Measurements from ENCODE around the gene TMEM132A.

TMEM132A gene

GRCh38 chr11:60934124-60934789 is 10.0 kb downstream of the TMEM132A start:
- H3K9ac ChIP-seq (ENCODE audit: low read length) = no peak overlapping the region
- H4K8ac ChIP-seq (ENCODE audit: low read depth, low read length) = no peak overlapping the region
- no peaks in the 10 kb centered on the region for H3K79me1 ChIP-seq (ENCODE audit: low read length)
- H3K27me3 ChIP-seq (ENCODE audit: insufficient read depth, low read length) = no peaks in the 10 kb centered on the region
- no peak overlapping the region for H3K23ac ChIP-seq (ENCODE audit: low read length)
- H3K4me3 ChIP-seq (ENCODE audit: low read depth, low read length) = no peak overlapping the region
- H3K4ac ChIP-seq (ENCODE audit: low read depth, low read length) = no peak overlapping the region
- no peak overlapping the region for H4K91ac ChIP-seq (ENCODE audit: low read depth, low read length)
- H3K14ac ChIP-seq (ENCODE audit: low read length) = no peak overlapping the region
- no peak overlapping the region for H3K27ac ChIP-seq (ENCODE audit: low read depth, low read length)
- H3K36me3 ChIP-seq (ENCODE audit: control insufficient read depth in 1 of 2, insufficient read depth in 2 of 2, low read length in 2 of 2) = peaks cover 70 to 76% of the 10 kb centered on the region in 2 experiments
- no peak overlapping the region for H2BK5ac ChIP-seq (ENCODE audit: low read depth, low read length, poor library complexity)
- no peak overlapping the region for H2AK5ac ChIP-seq (ENCODE audit: low read length)
- DNase-seq = peak in 1 of 2 donors; percentile 48
- peaks cover 0 to 3% of the 10 kb centered on the region in 2 experiments for H3K4me1 ChIP-seq (ENCODE audit: control insufficient read depth in 1 of 2, insufficient read depth in 2 of 2, low read length in 2 of 2)
- H4K12ac ChIP-seq (ENCODE audit: low read depth, low read length) = no peak overlapping the region
- H2BK12ac ChIP-seq (ENCODE audit: low read length) = no peak overlapping the region
- WGBS (ENCODE audit: extremely low coverage, insufficient coverage, insufficient read length) = no CpG with 5 or more reads among the region's 57 CpGs
- no peaks in the 10 kb centered on the region for H3K79me2 ChIP-seq (ENCODE audit: control insufficient read depth, insufficient read depth, low read length, poor library complexity)
- no peak overlapping the region for H2AFZ ChIP-seq (ENCODE audit: insufficient read depth, low read length, poor library complexity)
- H3K9me3 ChIP-seq (ENCODE audit: insufficient read depth, low read depth, low read length) = no peaks in the 10 kb centered on the region
- no peak overlapping the region for H2BK120ac ChIP-seq (ENCODE audit: insufficient read depth, low read length, poor library complexity)
- H3K4me2 ChIP-seq (ENCODE audit: low read length) = no peak overlapping the region
- H3K18ac ChIP-seq (ENCODE audit: low read length) = no peak overlapping the region

GRCh38 chr11:60934790-60935605 is 10.7 kb downstream of the TMEM132A start:
- Histone ChIP-seq H4K12ac (ENCODE audit: low read depth, low read length) (no peak overlapping the region), H2AK5ac (ENCODE audit: low read length) (no peak overlapping the region), H3K79me2 (ENCODE audit: control insufficient read depth, insufficient read depth, low read length, poor library complexity) (no peaks in the 10 kb centered on the region), H2AFZ (ENCODE audit: insufficient read depth, low read length, poor library complexity) (no peak overlapping the region), H3K4me3 (ENCODE audit: low read depth, low read length) (no peak overlapping the region), H3K27me3 (ENCODE audit: insufficient read depth, low read length) (no peaks in the 10 kb centered on the region), H4K91ac (ENCODE audit: low read depth, low read length) (no peak overlapping the region), H3K27ac (ENCODE audit: low read depth, low read length) (no peak overlapping the region), H2BK120ac (ENCODE audit: insufficient read depth, low read length, poor library complexity) (no peak overlapping the region), H3K36me3 (ENCODE audit: control insufficient read depth in 1 of 2, insufficient read depth in 2 of 2, low read length in 2 of 2) (peaks cover 63 to 68% of the 10 kb centered on the region in 2 experiments), H3K23ac (ENCODE audit: low read length) (no peak overlapping the region), H3K9me3 (ENCODE audit: insufficient read depth, low read depth, low read length) (no peaks in the 10 kb centered on the region), H3K4me1 (ENCODE audit: control insufficient read depth in 1 of 2, insufficient read depth in 2 of 2, low read length in 2 of 2) (peaks cover 3 to 7% of the 10 kb centered on the region in 2 experiments), H3K18ac (ENCODE audit: low read length) (no peak overlapping the region), H3K4ac (ENCODE audit: low read depth, low read length) (no peak overlapping the region), H3K4me2 (ENCODE audit: low read length) (no peak overlapping the region), H2BK5ac (ENCODE audit: low read depth, low read length, poor library complexity) (no peak overlapping the region), H3K14ac (ENCODE audit: low read length) (no peak overlapping the region), H3K9ac (ENCODE audit: low read length) (no peak overlapping the region), H2BK12ac (ENCODE audit: low read length) (no peak overlapping the region), H3K79me1 (ENCODE audit: low read length) (no peaks in the 10 kb centered on the region), H4K8ac (ENCODE audit: low read depth, low read length) (no peak overlapping the region)
- WGBS (ENCODE audit: extremely low coverage, insufficient coverage, insufficient read length) = no CpG with 5 or more reads among the region's 21 CpGs
- DNase-seq = no peak

GRCh38 chr11:60935676-60936442 is 11.6 kb downstream of the TMEM132A start:
- Histone ChIP-seq H3K4me3 (ENCODE audit: low read depth, low read length) (no peak overlapping the region), H4K8ac (ENCODE audit: low read depth, low read length) (no peak overlapping the region), H3K27ac (ENCODE audit: low read depth, low read length) (no peak overlapping the region), H3K9me3 (ENCODE audit: insufficient read depth, low read depth, low read length) (no peaks in the 10 kb centered on the region), H4K12ac (ENCODE audit: low read depth, low read length) (no peak overlapping the region), H3K4ac (ENCODE audit: low read depth, low read length) (no peak overlapping the region), H3K79me2 (ENCODE audit: control insufficient read depth, insufficient read depth, low read length, poor library complexity) (no peaks in the 10 kb centered on the region), H2BK5ac (ENCODE audit: low read depth, low read length, poor library complexity) (no peak overlapping the region), H3K9ac (ENCODE audit: low read length) (no peak overlapping the region), H3K18ac (ENCODE audit: low read length) (no peak overlapping the region), H3K4me1 (ENCODE audit: control insufficient read depth in 1 of 2, insufficient read depth in 2 of 2, low read length in 2 of 2) (peaks cover 3 to 7% of the 10 kb centered on the region in 2 experiments), H4K91ac (ENCODE audit: low read depth, low read length) (no peak overlapping the region), H3K4me2 (ENCODE audit: low read length) (no peak overlapping the region), H2AFZ (ENCODE audit: insufficient read depth, low read length, poor library complexity) (no peak overlapping the region), H2BK120ac (ENCODE audit: insufficient read depth, low read length, poor library complexity) (no peak overlapping the region), H2AK5ac (ENCODE audit: low read length) (no peak overlapping the region), H3K36me3 (ENCODE audit: control insufficient read depth in 1 of 2, insufficient read depth in 2 of 2, low read length in 2 of 2) (peaks cover 54 to 60% of the 10 kb centered on the region in 2 experiments), H3K79me1 (ENCODE audit: low read length) (no peaks in the 10 kb centered on the region), H3K23ac (ENCODE audit: low read length) (no peak overlapping the region), H3K27me3 (ENCODE audit: insufficient read depth, low read length) (no peaks in the 10 kb centered on the region), H3K14ac (ENCODE audit: low read length) (no peak overlapping the region), H2BK12ac (ENCODE audit: low read length) (no peak overlapping the region)
- no peak for DNase-seq
- WGBS (ENCODE audit: extremely low coverage, insufficient coverage, insufficient read length) = no CpG with 5 or more reads among the region's 27 CpGs

- no peak overlapping the region for H3K23ac ChIP-seq (ENCODE audit: low read length)
- H3K9me3 ChIP-seq (ENCODE audit: insufficient read depth, low read depth, low read length) = no peaks in the 10 kb centered on the region
- no peak overlapping the region for H3K14ac ChIP-seq (ENCODE audit: low read length)
- no peak overlapping the region for H3K4me2 ChIP-seq (ENCODE audit: low read length)
- H3K18ac ChIP-seq (ENCODE audit: low read length) = no peak overlapping the region
- H2AK5ac ChIP-seq (ENCODE audit: low read length) = no peak overlapping the region
- H3K4ac ChIP-seq (ENCODE audit: low read depth, low read length) = no peak overlapping the region
- H3K36me3 ChIP-seq (ENCODE audit: control insufficient read depth in 1 of 2, insufficient read depth in 2 of 2, low read length in 2 of 2) = peaks cover 47 to 52% of the 10 kb centered on the region in 2 experiments
- no peak overlapping the region for H2BK5ac ChIP-seq (ENCODE audit: low read depth, low read length, poor library complexity)
- H3K4me1 ChIP-seq (ENCODE audit: control insufficient read depth in 1 of 2, insufficient read depth in 2 of 2, low read length in 2 of 2) = peaks cover 3 to 8% of the 10 kb centered on the region in 2 experiments
- H3K79me1 ChIP-seq (ENCODE audit: low read length) = no peaks in the 10 kb centered on the region
- H2AFZ ChIP-seq (ENCODE audit: insufficient read depth, low read length, poor library complexity) = no peak overlapping the region
- no peak overlapping the region for H4K91ac ChIP-seq (ENCODE audit: low read depth, low read length)
- H3K9ac ChIP-seq (ENCODE audit: low read length) = no peak overlapping the region
- H4K8ac ChIP-seq (ENCODE audit: low read depth, low read length) = no peak overlapping the region
- no peaks in the 10 kb centered on the region for H3K27me3 ChIP-seq (ENCODE audit: insufficient read depth, low read length)
- H3K27ac ChIP-seq (ENCODE audit: low read depth, low read length) = no peak overlapping the region
- no peak overlapping the region for H2BK12ac ChIP-seq (ENCODE audit: low read length)
- H2BK120ac ChIP-seq (ENCODE audit: insufficient read depth, low read length, poor library complexity) = no peak overlapping the region
- no peak overlapping the region for H3K4me3 ChIP-seq (ENCODE audit: low read depth, low read length)
- no peak for DNase-seq
- no peaks in the 10 kb centered on the region for H3K79me2 ChIP-seq (ENCODE audit: control insufficient read depth, insufficient read depth, low read length, poor library complexity)
- no CpG with 5 or more reads among the region's 18 CpGs for WGBS (ENCODE audit: extremely low coverage, insufficient coverage, insufficient read length)
- no peak overlapping the region for H4K12ac ChIP-seq (ENCODE audit: low read depth, low read length)
These were observed 12.3 kb downstream of the TMEM132A start for GRCh38 chr11:60936467-60937143.

Measured in trophoblast cell (in vitro differentiated cells and primary cell).